Measurements from ENCODE around the gene SRGAP1.

- TF ChIP-seq CTCF (IDR thresholded peaks at IDR 0.05) (no peak), POLR2A (IDR thresholded peaks at IDR 0.05) (no peak), EP300 (IDR thresholded peaks at IDR 0.05) (no peak)
Measured at GRCh38 chr12:64034901-64035576, 190.5 kb downstream of the SRGAP1 start.
